ENCODE measurements around the gene CHST8.

DNA sequence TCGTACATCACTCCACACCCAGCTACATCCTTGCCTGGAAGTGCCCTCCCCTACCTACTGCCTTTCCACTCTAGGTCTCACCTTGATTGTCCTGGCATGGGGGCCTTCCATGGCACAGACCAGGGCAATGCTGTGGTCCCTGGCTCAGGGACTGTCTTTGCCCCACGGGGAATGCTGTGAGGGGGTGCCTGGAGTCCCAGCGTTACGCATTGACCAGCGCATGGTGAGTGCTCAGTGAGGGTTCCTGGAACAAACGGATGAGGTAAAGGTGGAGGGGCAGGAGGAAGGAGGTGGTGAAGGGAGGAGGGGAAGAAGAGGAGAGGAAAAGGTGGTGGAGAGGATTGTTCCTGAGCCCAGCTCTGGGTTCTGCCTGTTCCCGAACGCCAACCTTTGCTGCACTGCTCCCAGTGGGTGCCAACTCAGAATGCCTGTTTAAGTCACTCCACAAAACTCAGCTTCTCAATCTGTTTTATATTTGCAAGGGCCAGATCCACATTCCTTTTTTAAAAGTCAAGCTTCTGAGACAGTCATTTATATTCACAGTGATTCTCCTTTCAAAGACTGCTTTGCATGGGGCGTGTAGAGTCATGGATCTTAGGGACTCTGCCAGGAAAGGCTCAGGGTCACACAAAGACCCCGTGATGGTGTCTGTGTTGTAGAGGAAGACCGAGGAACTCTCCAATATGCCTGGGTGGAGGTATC, 40.8 kb downstream of the CHST8 start:
- TF ChIP-seq GATA2 (IDR thresholded peaks at IDR 0.05; ENCODE audit: low read depth, low read length), result no peak
- TF ChIP-seq GATA3 (IDR thresholded peaks at IDR 0.05; ENCODE audit: low read depth, low read length), result no peak
